ENCODE data around the gene CDH4. TPM values are rescaled to one million over a fixed set of nuclear protein-coding genes. Genes with fewer than 3 reads are reported as not detected.

The CDH4 gene
- total RNA-seq, 2 donors from 2014 or later: 0.07 to 0.94 TPM

DNA sequence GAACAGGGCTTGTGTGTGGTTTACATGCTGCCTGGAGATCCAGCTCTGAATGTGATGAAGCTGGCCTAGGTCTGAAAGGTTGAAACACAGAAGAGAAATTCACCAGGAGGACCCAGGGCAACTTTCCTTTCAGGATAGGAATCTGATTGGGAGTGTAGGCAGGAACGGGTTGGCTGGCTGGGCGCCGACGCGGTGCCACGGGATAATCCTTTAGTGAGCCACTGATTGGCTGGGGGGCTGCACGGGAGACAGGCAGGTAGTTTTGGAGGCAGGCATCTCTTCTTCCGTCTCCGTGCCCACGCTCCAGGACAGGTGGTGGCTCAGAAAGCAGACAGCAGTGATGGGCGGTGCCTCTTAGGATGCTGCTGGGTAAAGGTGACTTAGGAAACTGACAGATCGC, 294.6 kb downstream of the CDH4 start:
- TF ChIP-seq, protein P1, sequence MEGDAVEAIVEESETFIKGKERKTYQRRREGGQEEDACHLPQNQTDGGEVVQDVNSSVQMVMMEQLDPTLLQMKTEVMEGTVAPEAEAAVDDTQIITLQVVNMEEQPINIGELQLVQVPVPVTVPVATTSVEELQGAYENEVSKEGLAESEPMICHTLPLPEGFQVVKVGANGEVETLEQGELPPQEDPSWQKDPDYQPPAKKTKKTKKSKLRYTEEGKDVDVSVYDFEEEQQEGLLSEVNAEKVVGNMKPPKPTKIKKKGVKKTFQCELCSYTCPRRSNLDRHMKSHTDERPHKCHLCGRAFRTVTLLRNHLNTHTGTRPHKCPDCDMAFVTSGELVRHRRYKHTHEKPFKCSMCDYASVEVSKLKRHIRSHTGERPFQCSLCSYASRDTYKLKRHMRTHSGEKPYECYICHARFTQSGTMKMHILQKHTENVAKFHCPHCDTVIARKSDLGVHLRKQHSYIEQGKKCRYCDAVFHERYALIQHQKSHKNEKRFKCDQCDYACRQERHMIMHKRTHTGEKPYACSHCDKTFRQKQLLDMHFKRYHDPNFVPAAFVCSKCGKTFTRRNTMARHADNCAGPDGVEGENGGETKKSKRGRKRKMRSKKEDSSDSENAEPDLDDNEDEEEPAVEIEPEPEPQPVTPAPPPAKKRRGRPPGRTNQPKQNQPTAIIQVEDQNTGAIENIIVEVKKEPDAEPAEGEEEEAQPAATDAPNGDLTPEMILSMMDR (IDR thresholded peaks at IDR 0.05): no peak
- DNase-seq (ENCODE audit: low spot score): no peak
- Histone ChIP-seq H3K36me3 (no peaks in the 10 kb centered on the region), H3K27ac (no peak overlapping the region), H3K4me3 (no peak overlapping the region), H3K9me3 (peaks cover 0 to 4% of the 10 kb centered on the region in 2 donors), H3K4me1 (no peaks in the 10 kb centered on the region), H3K27me3 (no peaks in the 10 kb centered on the region)

DNA sequence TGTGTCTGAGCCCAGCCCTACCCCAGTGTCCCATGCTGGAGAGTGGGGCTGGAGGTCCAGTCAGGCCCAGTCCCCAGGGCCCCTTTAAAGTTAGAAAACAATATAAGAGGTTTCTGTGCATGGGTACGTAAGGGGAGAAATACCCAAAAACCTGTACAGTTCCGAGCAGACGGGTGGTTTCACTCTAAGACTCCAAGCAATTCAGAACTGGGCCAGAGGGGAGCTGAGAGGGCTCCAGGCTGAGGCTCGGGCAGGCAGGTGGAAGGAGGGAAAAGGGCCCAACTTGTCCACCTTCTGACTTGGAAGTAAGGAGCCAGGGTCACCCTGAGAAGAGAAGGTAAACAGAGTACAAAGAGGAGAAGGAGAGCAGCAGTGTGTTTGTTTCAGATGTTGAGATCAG, 296.0 kb downstream of the CDH4 start:
- H3K27ac ChIP-seq: no peak overlapping the region

DNA sequence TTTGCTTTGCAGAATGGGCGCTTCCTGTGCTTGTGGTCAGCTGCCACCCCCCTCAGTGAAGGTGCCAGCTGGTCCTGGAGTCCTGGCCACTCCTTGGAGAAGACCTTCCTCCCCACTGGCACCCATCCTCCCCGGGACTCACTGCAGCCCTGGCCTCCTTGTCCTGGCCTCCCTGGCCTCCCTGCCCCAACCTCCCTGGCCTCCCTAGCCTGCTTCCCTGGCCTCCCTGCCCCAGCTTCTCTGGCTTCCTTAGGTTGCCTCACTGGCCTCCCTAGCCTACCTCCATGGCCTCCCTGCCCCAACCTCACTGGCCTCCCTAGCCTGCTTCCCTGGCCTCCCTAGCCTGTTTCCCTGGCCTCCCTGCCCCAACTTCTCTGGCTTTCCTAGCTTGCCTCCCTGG, 297.8 kb downstream of the CDH4 start:
- Histone ChIP-seq H3K9me3 (peaks cover 0 to 17% of the 10 kb centered on the region in 2 donors), H3K27ac (no peak overlapping the region), H3K27me3 (no peaks in the 10 kb centered on the region), H3K36me3 (no peaks in the 10 kb centered on the region), H3K4me3 (no peak overlapping the region), H3K4me1 (no peaks in the 10 kb centered on the region)
- DNase-seq (ENCODE audit: low spot score): no peak
- TF ChIP-seq, protein P1 (IDR thresholded peaks at IDR 0.05): no peak

More for the DNA sequence above, 296.0 kb downstream of the CDH4 start:
- Histone ChIP-seq H3K4me3 (no peak overlapping the region), H3K36me3 (no peaks in the 10 kb centered on the region), H3K4me1 (no peaks in the 10 kb centered on the region), H3K9me3 (peaks cover 0 to 17% of the 10 kb centered on the region in 2 donors), H3K27me3 (no peaks in the 10 kb centered on the region)
- TF ChIP-seq, protein P1 (IDR thresholded peaks at IDR 0.05): no peak
- DNase-seq (ENCODE audit: low spot score): no peak

DNA sequence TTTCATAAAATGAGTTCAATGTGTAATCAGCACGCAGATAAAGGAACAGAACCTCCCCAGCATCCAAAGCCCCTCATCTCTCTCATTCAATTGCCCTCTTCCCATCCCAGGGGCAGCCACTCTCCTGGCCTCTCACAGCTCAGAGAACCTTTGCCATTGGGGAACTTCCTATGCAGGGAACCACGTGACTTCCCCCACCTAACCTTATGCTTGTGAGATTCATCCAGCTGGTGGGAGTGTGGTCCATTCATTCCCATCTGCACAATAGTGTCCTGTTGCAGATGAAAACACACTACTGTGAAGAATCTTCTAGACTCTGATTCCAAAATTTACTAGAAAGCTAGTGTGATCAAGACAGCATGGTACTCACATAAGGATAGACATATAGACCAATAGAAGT, 299.3 kb downstream of the CDH4 start:
- TF ChIP-seq, protein P1 (IDR thresholded peaks at IDR 0.05): no peak
- Histone ChIP-seq H3K9me3 (peaks cover 0 to 17% of the 10 kb centered on the region in 2 donors), H3K4me3 (no peak overlapping the region), H3K27me3 (no peaks in the 10 kb centered on the region), H3K27ac (no peak overlapping the region), H3K4me1 (no peaks in the 10 kb centered on the region), H3K36me3 (no peaks in the 10 kb centered on the region)
- no peak for DNase-seq (ENCODE audit: low spot score)

DNA sequence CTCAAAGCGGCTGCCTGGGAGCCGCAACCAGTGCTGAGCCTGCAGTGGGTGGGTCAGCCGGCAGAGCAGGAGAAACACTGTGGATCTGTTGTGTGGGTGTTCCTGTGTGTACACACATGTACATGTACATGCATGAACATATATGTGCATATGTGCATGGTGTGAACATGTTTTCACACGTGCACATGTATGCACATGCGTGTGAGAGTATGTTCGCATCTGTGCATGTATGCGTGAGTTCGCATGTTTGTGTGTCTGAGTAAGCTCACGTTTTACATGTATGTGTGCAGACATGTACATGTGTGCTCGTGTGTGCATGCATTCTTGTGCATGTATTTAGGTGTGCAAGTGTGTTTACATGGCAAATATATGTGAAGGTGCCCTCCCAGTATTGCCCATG, 302.6 kb downstream of the CDH4 start:
- DNase-seq (ENCODE audit: low spot score): no peak
- peaks cover 0 to 17% of the 10 kb centered on the region in 2 donors for H3K9me3 ChIP-seq
- no peaks in the 10 kb centered on the region for H3K27me3 ChIP-seq
- no peak overlapping the region for H3K27ac ChIP-seq
- TF ChIP-seq, protein P1 (IDR thresholded peaks at IDR 0.05): no peak
- no peak overlapping the region for H3K4me3 ChIP-seq
- H3K4me1 ChIP-seq: no peaks in the 10 kb centered on the region
- no peaks in the 10 kb centered on the region for H3K36me3 ChIP-seq

DNA sequence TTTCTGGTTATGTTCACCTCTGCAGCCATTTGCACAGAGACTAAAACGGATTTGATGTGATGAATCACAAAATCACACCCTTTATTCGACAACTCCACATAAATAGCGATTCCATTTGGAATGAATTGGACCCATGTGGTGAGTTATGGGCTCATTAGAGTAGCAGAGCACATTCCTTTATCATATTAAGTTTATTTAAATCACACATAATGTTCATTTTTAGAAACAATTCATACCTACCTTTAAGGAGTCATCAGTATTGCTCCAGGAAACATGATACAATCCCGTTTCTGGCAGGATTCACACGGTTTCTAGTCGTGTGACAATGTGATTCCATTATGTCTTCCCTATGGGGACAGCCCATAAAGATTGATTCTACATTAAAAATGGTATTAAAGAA, 303.5 kb downstream of the CDH4 start:
- Histone ChIP-seq H3K4me3 (no peak overlapping the region), H3K36me3 (no peaks in the 10 kb centered on the region), H3K4me1 (no peaks in the 10 kb centered on the region), H3K9me3 (peaks cover 0 to 17% of the 10 kb centered on the region in 2 donors), H3K27me3 (no peaks in the 10 kb centered on the region), H3K27ac (no peak overlapping the region)
- DNase-seq (ENCODE audit: low spot score): no peak
- TF ChIP-seq, protein P1 (IDR thresholded peaks at IDR 0.05): no peak
